GM13976 (cell line): ENCODE measurements around the gene SIGLEC7.

Experiments
- DNase-seq: peaks from one replicate; pipeline ENCODE4 v3.0.0; 2012; ENCODE audit warnings: low spot score
- CTCF ChIP-seq: IDR thresholded peaks from 2 replicates; pipeline ENCODE4 v1.5.1; 2012; ENCODE audit warnings: borderline replicate concordance, mild to moderate bottlenecking; ENCODE audit not compliant: insufficient read depth; ENCODE audit errors: extremely low read depth, missing control alignments, control extremely low read depth
- in situ Hi-C: fragments of 300-500 bp; cut with MboI; formaldehyde crosslinking; loops from one replicate; pipeline ENCODE4 v1.12.0; 2022; ENCODE audit warnings: low sequenced_read_pairs, mixed read lengths, inconsistent platforms; ENCODE audit not compliant: unreplicated experiment

The SIGLEC7 gene

GRCh38 chr19:51114087-51114729 lies 27.9 kb upstream of the SIGLEC7 start:
- no peak for DNase-seq
- no peak for TF ChIP-seq CTCF
- in situ Hi-C loops, result no loop called here

GRCh38 chr19:51116736-51117286 lies 25.3 kb upstream of the SIGLEC7 start:
- TF ChIP-seq CTCF, result no peak
- no peak for DNase-seq
- in situ Hi-C loops, result no loop called here

DNA sequence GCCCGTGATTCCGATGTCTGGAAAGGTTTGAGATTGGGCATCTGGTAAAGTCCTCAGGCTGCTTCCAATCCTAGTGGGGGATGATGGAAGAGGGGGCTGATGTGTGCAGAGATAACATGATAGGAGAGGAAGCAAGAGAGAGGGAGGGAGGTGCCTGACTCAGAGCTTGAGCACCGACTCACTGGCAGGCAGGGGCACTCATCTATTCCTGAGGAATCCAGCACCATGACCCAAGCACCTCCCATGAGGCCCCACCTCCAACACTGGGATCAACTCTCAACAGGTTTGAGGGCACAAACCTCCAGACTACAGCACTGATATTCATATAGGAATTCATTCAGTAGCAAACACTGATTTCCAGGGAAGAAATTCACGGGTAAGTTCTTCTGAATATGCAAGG lies 23.0 kb upstream of the SIGLEC7 start:
- in situ Hi-C loops, result no loop called here
- TF ChIP-seq CTCF, result no peak
- DNase-seq, result no peak

- DNase-seq, result no peak
- TF ChIP-seq CTCF, result no peak
- in situ Hi-C loops, result no loop called here
These were observed 22.5 kb upstream of the SIGLEC7 start for GRCh38 chr19:51119611-51120010.

DNA sequence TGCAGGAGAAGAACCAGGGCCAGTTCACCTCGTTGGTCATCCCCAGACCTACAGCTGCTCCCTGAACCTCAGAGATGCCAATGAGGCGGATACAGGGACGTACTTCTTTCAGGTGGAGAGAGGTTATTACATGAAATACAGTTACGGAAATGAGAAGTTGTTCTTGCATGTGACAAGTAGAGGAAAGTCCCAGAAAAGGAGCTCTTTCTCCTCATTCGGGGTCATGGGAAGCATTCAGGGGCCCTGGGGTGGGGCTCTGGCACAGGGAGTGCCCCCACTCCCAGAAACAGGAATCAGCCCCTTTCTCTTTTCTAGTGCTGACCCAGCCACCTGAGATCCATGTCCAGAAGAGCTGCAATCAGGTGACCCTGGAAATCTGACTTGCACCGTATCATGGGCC lies 21.9 kb upstream of the SIGLEC7 start:
- DNase-seq, result no peak
- no peak for TF ChIP-seq CTCF
- in situ Hi-C loops, result no loop called here

DNA sequence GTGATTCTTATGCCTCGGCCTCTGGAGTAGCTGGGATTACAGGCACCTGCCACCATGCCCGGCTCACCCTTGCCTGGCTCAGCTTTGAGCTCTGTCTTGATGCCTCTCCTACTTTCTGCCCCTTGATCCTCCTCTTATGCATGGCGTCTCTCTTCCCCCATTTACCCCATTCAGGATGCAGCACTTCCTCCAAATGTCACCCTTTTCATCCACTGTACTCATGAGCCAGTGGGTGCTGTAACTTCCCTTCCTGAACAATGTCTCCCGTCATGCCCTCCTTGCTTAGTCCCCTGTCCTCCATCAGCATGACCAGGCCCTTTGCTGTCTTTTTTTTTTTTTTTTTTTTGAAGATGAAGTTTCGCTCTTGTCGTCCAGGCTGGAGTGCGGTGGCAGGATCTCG lies 20.8 kb upstream of the SIGLEC7 start:
- no peak for TF ChIP-seq CTCF
- no peak for DNase-seq
- in situ Hi-C loops, result no loop called here
